ENCODE data around the gene MAIP1.

- TF ChIP-seq EZH2 (IDR thresholded peaks at IDR 0.05; ENCODE audit: insufficient read depth, poor library complexity, severe bottlenecking) (no peak), EZH2phosphoT487 (IDR thresholded peaks at IDR 0.05; ENCODE audit: insufficient read depth, low read depth) (no peak)
Measured at GRCh38 chr2:199950396-199950795, 5.0 kb upstream of the MAIP1 start.

Measured in GM23248 (cell line).